ENCODE measurements around the gene COL19A1.

COL19A1 gene

GRCh38 chr6:70051197-70052124 lies 185.1 kb downstream of the COL19A1 start:
- H3K4me1 ChIP-seq (ENCODE audit: insufficient read depth, low read length, poor library complexity, severe bottlenecking): no peaks in the 10 kb centered on the region
- H3K9me3 ChIP-seq (ENCODE audit: insufficient read depth, low read depth, low read length): no peaks in the 10 kb centered on the region
- H3K4me3 ChIP-seq (ENCODE audit: low read length, poor library complexity, severe bottlenecking): no peak overlapping the region
- H3F3A ChIP-seq (ENCODE audit: low read depth): no peaks in the 10 kb centered on the region
- no peaks in the 10 kb centered on the region for H3K36me3 ChIP-seq (ENCODE audit: insufficient read depth, low read length)
- H3K9me2 ChIP-seq (replicated peaks; ENCODE audit: low read depth, low read length): no peaks in the 10 kb centered on the region
- H3K27me3 ChIP-seq (ENCODE audit: insufficient read depth, low read length, poor library complexity, severe bottlenecking): no peaks in the 10 kb centered on the region
- no peak overlapping the region for H3K4me2 ChIP-seq (ENCODE audit: low read depth, low read length, poor library complexity, severe bottlenecking)
- H4K20me1 ChIP-seq (ENCODE audit: insufficient read depth, low read length, poor library complexity, severe bottlenecking): no peaks in the 10 kb centered on the region
- no peaks in the 10 kb centered on the region for H3K79me2 ChIP-seq (ENCODE audit: insufficient read depth, low read length)
- H2AFZ ChIP-seq (ENCODE audit: low read length): no peak overlapping the region
- no peak overlapping the region for H3K9ac ChIP-seq (ENCODE audit: low read depth, low read length, poor library complexity, severe bottlenecking)
- TF ChIP-seq CTCF (conservative IDR thresholded peaks at IDR 0.05; ENCODE audit: low read length) (no peak), EZH2phosphoT487 (IDR thresholded peaks at IDR 0.05; ENCODE audit: borderline replicate concordance) (no peak)

DNA sequence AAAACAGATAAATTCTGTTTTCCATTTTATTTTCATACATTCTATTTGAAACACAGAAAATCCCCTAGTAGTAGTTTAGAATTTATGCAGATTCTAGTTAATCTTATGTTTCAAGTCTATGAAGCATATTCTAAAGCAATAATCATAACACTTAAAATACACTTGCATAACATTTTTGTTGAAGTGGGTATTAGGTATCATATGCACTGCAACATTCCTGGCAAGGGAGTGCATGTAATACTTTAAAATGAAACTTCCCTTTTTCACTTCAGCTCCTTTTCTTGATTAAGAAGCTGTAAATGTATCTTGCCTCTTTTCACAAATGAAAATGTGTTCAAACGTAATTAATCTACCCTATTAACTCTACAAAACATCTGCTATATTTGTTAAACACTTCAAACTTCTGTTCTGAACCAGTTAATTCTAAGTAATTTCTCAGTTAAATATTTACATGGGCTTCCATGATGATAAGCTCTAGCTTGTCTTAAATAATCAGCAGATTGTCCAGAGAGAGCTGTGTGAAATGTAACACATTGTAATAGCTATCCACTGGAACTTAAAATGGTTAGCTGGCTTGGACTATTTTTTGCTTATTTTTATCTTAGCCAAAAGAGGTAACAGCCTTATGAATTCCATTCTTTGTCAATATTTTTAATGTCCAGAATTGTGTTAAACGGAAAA lies 192.8 kb downstream of the COL19A1 start:
- Histone ChIP-seq H4K20me1 (ENCODE audit: insufficient read depth, low read length, poor library complexity, severe bottlenecking) (no peaks in the 10 kb centered on the region), H3K36me3 (ENCODE audit: insufficient read depth, low read length) (no peaks in the 10 kb centered on the region), H3K79me2 (ENCODE audit: insufficient read depth, low read length) (no peaks in the 10 kb centered on the region), H2AFZ (ENCODE audit: low read length) (no peak overlapping the region), H3K4me3 (ENCODE audit: low read length, poor library complexity, severe bottlenecking) (no peak overlapping the region), H3K9me3 (ENCODE audit: insufficient read depth, low read depth, low read length) (no peaks in the 10 kb centered on the region), H3K4me2 (ENCODE audit: low read depth, low read length, poor library complexity, severe bottlenecking) (no peak overlapping the region), H3K27me3 (ENCODE audit: insufficient read depth, low read length, poor library complexity, severe bottlenecking) (no peaks in the 10 kb centered on the region), H3F3A (ENCODE audit: low read depth) (no peaks in the 10 kb centered on the region), H3K9me2 (replicated peaks; ENCODE audit: low read depth, low read length) (no peaks in the 10 kb centered on the region), H3K9ac (ENCODE audit: low read depth, low read length, poor library complexity, severe bottlenecking) (no peak overlapping the region), H3K4me1 (ENCODE audit: insufficient read depth, low read length, poor library complexity, severe bottlenecking) (no peaks in the 10 kb centered on the region)
- no peak for TF ChIP-seq EZH2phosphoT487 (IDR thresholded peaks at IDR 0.05; ENCODE audit: borderline replicate concordance)
- TF ChIP-seq CTCF (conservative IDR thresholded peaks at IDR 0.05; ENCODE audit: low read length): no peak

DNA sequence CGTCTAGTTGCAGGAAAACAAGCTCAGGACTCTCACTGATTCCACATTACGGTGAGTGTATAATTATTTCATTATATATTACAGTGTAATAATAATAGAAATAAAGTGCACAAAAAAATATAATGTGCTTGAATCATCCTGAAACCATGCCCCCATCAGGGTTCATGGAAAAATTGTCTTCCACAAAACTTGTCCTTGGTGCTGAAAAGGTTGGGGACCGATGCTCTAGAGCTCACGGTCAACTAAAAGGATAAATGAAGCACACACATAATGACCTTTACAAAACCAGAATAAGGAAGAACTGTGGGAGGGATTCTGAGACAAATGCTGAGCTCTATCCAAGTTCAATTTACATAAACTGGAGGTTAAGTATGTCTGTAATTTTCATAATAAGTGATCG lies 194.3 kb downstream of the COL19A1 start:
- H2AFZ ChIP-seq (ENCODE audit: low read length): no peak overlapping the region
- no peaks in the 10 kb centered on the region for H3K4me1 ChIP-seq (ENCODE audit: insufficient read depth, low read length, poor library complexity, severe bottlenecking)
- no peaks in the 10 kb centered on the region for H3F3A ChIP-seq (ENCODE audit: low read depth)
- H3K9me2 ChIP-seq (replicated peaks; ENCODE audit: low read depth, low read length): no peaks in the 10 kb centered on the region
- H3K9ac ChIP-seq (ENCODE audit: low read depth, low read length, poor library complexity, severe bottlenecking): no peak overlapping the region
- no peaks in the 10 kb centered on the region for H3K9me3 ChIP-seq (ENCODE audit: insufficient read depth, low read depth, low read length)
- H4K20me1 ChIP-seq (ENCODE audit: insufficient read depth, low read length, poor library complexity, severe bottlenecking): no peaks in the 10 kb centered on the region
- H3K4me2 ChIP-seq (ENCODE audit: low read depth, low read length, poor library complexity, severe bottlenecking): no peak overlapping the region
- no peaks in the 10 kb centered on the region for H3K27me3 ChIP-seq (ENCODE audit: insufficient read depth, low read length, poor library complexity, severe bottlenecking)
- H3K36me3 ChIP-seq (ENCODE audit: insufficient read depth, low read length): no peaks in the 10 kb centered on the region
- H3K79me2 ChIP-seq (ENCODE audit: insufficient read depth, low read length): no peaks in the 10 kb centered on the region
- TF ChIP-seq CTCF (conservative IDR thresholded peaks at IDR 0.05; ENCODE audit: low read length): no peak
- TF ChIP-seq EZH2phosphoT487 (IDR thresholded peaks at IDR 0.05; ENCODE audit: borderline replicate concordance): no peak
- H3K4me3 ChIP-seq (ENCODE audit: low read length, poor library complexity, severe bottlenecking): no peak overlapping the region

All from Loucy (cell line).